Body of pancreas (tissue), 4 donors: ENCODE measurements around the gene FHOD3.

ENCODE experiments used
- POLR2A ChIP-seq, 3 donors: fragments of 450-650 bp; IDR thresholded peaks; one replicate each; pipeline ENCODE4 v1.6.1; 2016; ENCODE audit warnings: antibody characterized with exemption in 3 of 3, mild to moderate bottlenecking in 2 of 3
- TF ChIP-seq, protein P1 (sequence below), 7 experiments: fragments of 450-650 bp in 4 of 7; fragments of 200-600 bp in 3 of 7; sonication (generic) in 3 of 7; IDR thresholded peaks; one replicate each; pipeline ENCODE4 v1.5.1; 2016 to 2019; ENCODE audit warnings: antibody characterized with exemption in 7 of 7

DNA sequence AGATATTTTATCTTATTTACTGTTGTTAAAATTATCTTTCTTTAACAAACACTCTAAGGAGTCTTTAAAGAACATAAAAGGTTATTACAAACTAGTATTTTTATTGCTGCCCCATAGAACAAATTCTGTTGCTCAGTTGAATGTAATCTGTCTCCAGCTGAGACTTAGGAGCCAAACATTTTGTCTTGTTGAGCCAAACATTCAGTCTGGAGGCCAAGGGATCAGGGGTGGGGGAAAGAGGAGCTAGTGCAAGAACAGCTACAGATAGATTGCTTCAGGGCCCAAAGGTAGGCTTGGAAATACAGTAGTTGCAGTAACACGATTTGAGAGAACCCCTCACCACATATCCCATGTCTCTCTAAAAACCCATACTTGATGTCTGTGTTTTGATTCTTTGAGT, 480.1 kb downstream of the FHOD3 start:
- no peak for TF ChIP-seq POLR2A (IDR thresholded peaks at IDR 0.05)
- TF ChIP-seq, protein P1, sequence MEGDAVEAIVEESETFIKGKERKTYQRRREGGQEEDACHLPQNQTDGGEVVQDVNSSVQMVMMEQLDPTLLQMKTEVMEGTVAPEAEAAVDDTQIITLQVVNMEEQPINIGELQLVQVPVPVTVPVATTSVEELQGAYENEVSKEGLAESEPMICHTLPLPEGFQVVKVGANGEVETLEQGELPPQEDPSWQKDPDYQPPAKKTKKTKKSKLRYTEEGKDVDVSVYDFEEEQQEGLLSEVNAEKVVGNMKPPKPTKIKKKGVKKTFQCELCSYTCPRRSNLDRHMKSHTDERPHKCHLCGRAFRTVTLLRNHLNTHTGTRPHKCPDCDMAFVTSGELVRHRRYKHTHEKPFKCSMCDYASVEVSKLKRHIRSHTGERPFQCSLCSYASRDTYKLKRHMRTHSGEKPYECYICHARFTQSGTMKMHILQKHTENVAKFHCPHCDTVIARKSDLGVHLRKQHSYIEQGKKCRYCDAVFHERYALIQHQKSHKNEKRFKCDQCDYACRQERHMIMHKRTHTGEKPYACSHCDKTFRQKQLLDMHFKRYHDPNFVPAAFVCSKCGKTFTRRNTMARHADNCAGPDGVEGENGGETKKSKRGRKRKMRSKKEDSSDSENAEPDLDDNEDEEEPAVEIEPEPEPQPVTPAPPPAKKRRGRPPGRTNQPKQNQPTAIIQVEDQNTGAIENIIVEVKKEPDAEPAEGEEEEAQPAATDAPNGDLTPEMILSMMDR (IDR thresholded peaks at IDR 0.05): no peak
